Right atrium auricular region (tissue), 2 donors: Measurements from ENCODE around the gene CFAP69. TPM values are rescaled to one million over a fixed set of nuclear protein-coding genes. Genes with fewer than 3 reads are reported as not detected.
A peak's percentile ranks its signal among the peaks of the same experiment; 100 is the strongest.

Source experiments
- DNase-seq: peaks from one replicate; pipeline ENCODE4 v3.0.0-alpha.2; 2019; ENCODE audit warnings: low spot score
- H3K27ac ChIP-seq, 2 donors: fragments of 200-600 bp; sonication (generic); 1 replicate in 1 of 2; 2 replicates in 1 of 2; pipeline ENCODE4 v1.5.1; 2016 to 2019
- H3K27me3 ChIP-seq, 2 donors: fragments of 200-600 bp; sonication (generic); one replicate each; pipeline versions ENCODE4 v1.5.1 to v1.6.0; 2017 to 2019
- H3K36me3 ChIP-seq: fragments of 200-600 bp; sonication (generic); one replicate; pipeline ENCODE4 v1.5.1; 2016
- H3K4me1 ChIP-seq, 2 donors: fragments of 200-600 bp; sonication (generic); one replicate each; pipeline versions ENCODE4 v1.5.1 to v1.6.0; 2017 to 2019
- H3K4me3 ChIP-seq, 2 donors: fragments of 200-600 bp; sonication (generic); 1 replicate in 1 of 2; 2 replicates in 1 of 2; pipeline ENCODE4 v1.5.1; 2017 to 2019; ENCODE audit warnings: mild to moderate bottlenecking in 1 of 2, moderate library complexity in 1 of 2
- H3K9me3 ChIP-seq, 2 donors: fragments of 200-600 bp; sonication (generic); one replicate each; pipeline ENCODE4 v1.5.1; 2019
- CTCF ChIP-seq, 2 donors: fragments of 200-600 bp; sonication (generic); IDR thresholded peaks; one replicate each; pipeline ENCODE4 v1.5.1; 2019; ENCODE audit warnings: antibody characterized with exemption in 2 of 2
- total RNA-seq, 2 donors: library from RNA; depleted of rRNA; stranded (reverse); fragments of >200 nt; gene quantifications; one replicate each; pipeline ENCODE4 v1.1.0, GENCODE V29; 2016

CFAP69 gene
- total RNA-seq, 2 donors from 2014 or later = 1.2 to 3.7 TPM

GRCh38 chr7:90312745-90313144 lies 67.8 kb downstream of the CFAP69 start:
- no peaks in the 10 kb centered on the region for H3K9me3 ChIP-seq
- no peak for DNase-seq
- no peaks in the 10 kb centered on the region for H3K4me1 ChIP-seq
- H3K27ac ChIP-seq = no peak overlapping the region
- TF ChIP-seq CTCF (IDR thresholded peaks at IDR 0.05) = peak in 1 of 2 donors; percentile 38
- H3K4me3 ChIP-seq = no peak overlapping the region
- H3K36me3 ChIP-seq = peaks cover 14% of the 10 kb centered on the region
- H3K27me3 ChIP-seq = no peaks in the 10 kb centered on the region

- H3K4me3 ChIP-seq = no peak overlapping the region
- H3K9me3 ChIP-seq = no peaks in the 10 kb centered on the region
These were observed 68.9 kb downstream of the CFAP69 start for GRCh38 chr7:90313907-90314306.

GRCh38 chr7:90320014-90320413 lies 75.0 kb downstream of the CFAP69 start:
- TF ChIP-seq CTCF (IDR thresholded peaks at IDR 0.05) = no peak

More at GRCh38 chr7:90313907-90314306, 68.9 kb downstream of the CFAP69 start:
- Histone ChIP-seq H3K27me3 (no peaks in the 10 kb centered on the region), H3K36me3 (peaks cover 12% of the 10 kb centered on the region), H3K27ac (no peak overlapping the region), H3K4me1 (no peaks in the 10 kb centered on the region)
- no peak for DNase-seq
- TF ChIP-seq CTCF (IDR thresholded peaks at IDR 0.05) = no peak

GRCh38 chr7:90320418-90320800 lies 75.4 kb downstream of the CFAP69 start:
- H3K4me3 ChIP-seq = peak overlapping the region in 1 of 2 donors; percentile 37
- H3K36me3 ChIP-seq = no peaks in the 10 kb centered on the region
- TF ChIP-seq CTCF (IDR thresholded peaks at IDR 0.05) = no peak
- H3K27ac ChIP-seq = no peak overlapping the region
- no peaks in the 10 kb centered on the region for H3K9me3 ChIP-seq
- H3K27me3 ChIP-seq = peaks cover 0 to 2% of the 10 kb centered on the region in 2 donors
- no peak for DNase-seq
- H3K4me1 ChIP-seq = peaks cover 0 to 9% of the 10 kb centered on the region in 2 donors

More at GRCh38 chr7:90320014-90320413, 75.0 kb downstream of the CFAP69 start:
- Histone ChIP-seq H3K4me3 (no peak overlapping the region), H3K27ac (no peak overlapping the region), H3K27me3 (peaks cover 0 to 2% of the 10 kb centered on the region in 2 donors), H3K36me3 (no peaks in the 10 kb centered on the region), H3K9me3 (no peaks in the 10 kb centered on the region), H3K4me1 (peaks cover 0 to 9% of the 10 kb centered on the region in 2 donors)
- no peak for DNase-seq

GRCh38 chr7:90320801-90321494 lies 76.0 kb downstream of the CFAP69 start, which contains the start of gene FAM237B:
FAM237B (minus strand) TSS chr7:90321304; CDS start chr7:90319748, 1,556 bp downstream.
- no peaks in the 10 kb centered on the region for H3K9me3 ChIP-seq
- no peaks in the 10 kb centered on the region for H3K36me3 ChIP-seq
- H3K27me3 ChIP-seq = peaks cover 0 to 2% of the 10 kb centered on the region in 2 donors
- peak within 1 kb of the TSS in 1 of 2 donors; percentile 37 for H3K4me3 ChIP-seq
- TF ChIP-seq CTCF (IDR thresholded peaks at IDR 0.05) = no peak
- peaks cover 0 to 9% of the 10 kb centered on the region in 2 donors for H3K4me1 ChIP-seq
- no peak within 1 kb of the TSS for H3K27ac ChIP-seq
- no peak for DNase-seq
